AG04449 (cell line): ENCODE data around the gene SLC20A1.

ENCODE experiments used
- CTCF ChIA-PET: fragments of 350-600 bp; formaldehyde crosslinking; extraction: SDS; loops from one replicate; lab custom pipeline; 2021; ENCODE audit warnings: antibody characterized with exemption; lab: Yijun Ruan, JAX
- POLR2A ChIA-PET: fragments of 400-600, 350-600 bp; formaldehyde crosslinking; extraction: SDS; loops from one replicate; lab custom pipeline; 2020; ENCODE audit warnings: antibody characterized with exemption, inconsistent platforms; lab: Yijun Ruan, JAX
- DNase-seq: peaks from one replicate; pipeline ENCODE4 v3.0.0-alpha.2; 2010; ENCODE audit warnings: low read depth, low spot score
- H3K4me3 ChIP-seq: 2 replicates; pipeline ENCODE4 v1.5.1; 2011; ENCODE audit warnings: low read depth, mild to moderate bottlenecking, control low read depth, low read length
- TF ChIP-seq, protein P1 (sequence below): IDR thresholded peaks from one replicate; pipeline ENCODE4 v1.5.1; 2011; ENCODE audit warnings: mild to moderate bottlenecking, moderate library complexity, low read length, control low read depth, inconsistent platforms; ENCODE audit not compliant: insufficient read depth; ENCODE audit errors: missing control alignments

SLC20A1 gene

DNA sequence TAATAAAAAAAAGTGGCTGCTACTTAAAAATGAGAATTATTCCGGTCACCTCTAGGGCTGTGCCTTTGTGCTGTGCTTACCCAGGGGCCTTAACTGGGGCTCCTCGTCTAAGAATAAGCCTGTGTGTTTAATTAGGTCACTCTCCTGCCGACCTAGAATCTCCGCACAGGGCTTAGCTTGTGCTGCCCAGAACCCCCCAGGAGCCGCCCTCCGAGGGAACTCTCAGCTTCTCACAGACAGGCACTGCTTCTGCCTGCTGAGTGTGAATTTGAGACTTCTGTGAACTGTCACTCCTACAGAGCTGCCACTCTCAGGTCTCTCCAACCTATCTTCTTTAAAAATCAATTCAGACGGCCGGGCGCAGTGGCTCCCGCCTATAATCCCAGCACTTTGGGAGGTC is 63.2 kb downstream of the SLC20A1 start:
- H3K4me3 ChIP-seq, result no peak overlapping the region

DNA sequence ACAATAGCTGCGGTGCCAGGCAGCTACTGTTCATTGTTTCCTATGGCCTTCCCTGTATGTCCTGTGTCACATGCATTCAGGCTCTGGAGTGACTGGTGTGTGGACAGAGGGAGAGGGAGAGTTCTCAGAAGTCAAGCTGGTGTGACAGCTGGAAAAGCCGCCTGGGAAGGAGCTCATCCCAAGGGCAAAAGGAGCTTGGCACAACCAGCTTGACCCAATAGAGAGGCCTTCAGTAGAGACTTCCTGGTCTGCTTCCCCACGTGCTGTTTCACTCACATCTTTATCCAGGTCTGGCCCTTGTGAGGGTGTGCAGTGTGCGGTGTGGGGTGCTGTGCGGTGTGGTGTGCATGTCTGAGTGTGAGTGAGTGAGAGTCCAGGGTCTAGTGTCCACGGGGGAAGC is 64.0 kb downstream of the SLC20A1 start:
- ChIA-PET CTCF (interaction anchor here (5.3 kb wide), 1 partner anchor 17 kb away, joined by 34 read pairs; no protein-coding TSS in a partner anchor), POLR2A (no interaction called here)
- no peak for DNase-seq
- TF ChIP-seq, protein P1, sequence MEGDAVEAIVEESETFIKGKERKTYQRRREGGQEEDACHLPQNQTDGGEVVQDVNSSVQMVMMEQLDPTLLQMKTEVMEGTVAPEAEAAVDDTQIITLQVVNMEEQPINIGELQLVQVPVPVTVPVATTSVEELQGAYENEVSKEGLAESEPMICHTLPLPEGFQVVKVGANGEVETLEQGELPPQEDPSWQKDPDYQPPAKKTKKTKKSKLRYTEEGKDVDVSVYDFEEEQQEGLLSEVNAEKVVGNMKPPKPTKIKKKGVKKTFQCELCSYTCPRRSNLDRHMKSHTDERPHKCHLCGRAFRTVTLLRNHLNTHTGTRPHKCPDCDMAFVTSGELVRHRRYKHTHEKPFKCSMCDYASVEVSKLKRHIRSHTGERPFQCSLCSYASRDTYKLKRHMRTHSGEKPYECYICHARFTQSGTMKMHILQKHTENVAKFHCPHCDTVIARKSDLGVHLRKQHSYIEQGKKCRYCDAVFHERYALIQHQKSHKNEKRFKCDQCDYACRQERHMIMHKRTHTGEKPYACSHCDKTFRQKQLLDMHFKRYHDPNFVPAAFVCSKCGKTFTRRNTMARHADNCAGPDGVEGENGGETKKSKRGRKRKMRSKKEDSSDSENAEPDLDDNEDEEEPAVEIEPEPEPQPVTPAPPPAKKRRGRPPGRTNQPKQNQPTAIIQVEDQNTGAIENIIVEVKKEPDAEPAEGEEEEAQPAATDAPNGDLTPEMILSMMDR, result no peak
- no peak overlapping the region for H3K4me3 ChIP-seq

More for the DNA sequence above, 63.2 kb downstream of the SLC20A1 start:
- DNase-seq, result no peak
- TF ChIP-seq, protein P1, result no peak
- ChIA-PET POLR2A (no interaction called here), CTCF (interaction anchor here (1.3 to 5.3 kb wide), 3 partner anchors 14 to 17 kb away, joined by 3 to 34 read pairs (median 24); no protein-coding TSS in a partner anchor)

DNA sequence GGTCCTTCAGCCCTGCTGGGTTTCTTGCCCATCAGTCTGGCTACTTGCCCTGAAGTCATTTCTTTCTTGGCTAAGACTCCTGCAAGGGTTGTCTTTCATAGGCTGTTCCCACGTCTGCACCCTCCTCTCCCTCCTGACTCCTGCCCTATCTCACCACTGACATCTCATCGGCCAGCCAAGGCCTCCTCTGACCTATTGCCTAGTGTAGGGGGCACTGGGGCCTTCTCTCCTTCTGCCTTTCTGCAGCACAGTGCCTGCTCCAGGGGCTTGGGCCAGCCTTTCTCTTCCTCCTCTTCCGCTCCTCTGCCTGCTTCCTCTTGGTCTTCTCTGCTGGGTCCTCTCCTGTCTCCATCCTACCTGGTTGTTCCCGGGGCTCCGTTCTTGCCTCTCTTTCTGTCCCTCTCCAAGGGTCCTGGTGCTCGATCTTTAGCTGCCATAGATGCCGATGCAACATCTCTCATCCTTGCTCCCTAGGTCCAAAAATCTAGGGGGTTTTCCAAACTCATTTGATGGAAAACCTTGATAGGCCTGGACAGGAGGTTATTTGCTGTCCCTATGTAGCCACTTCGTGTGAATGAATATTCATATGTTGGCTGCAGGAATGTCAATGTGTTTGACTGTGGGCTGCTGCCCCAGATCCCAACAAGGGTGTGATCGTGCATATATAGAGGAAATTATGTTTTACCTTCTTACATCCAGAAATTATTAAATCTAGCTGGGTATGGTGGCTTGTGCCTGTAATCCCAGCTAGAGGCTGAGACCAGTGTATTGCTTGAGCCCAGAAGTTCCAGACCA is 65.4 kb downstream of the SLC20A1 start:
- DNase-seq, result no peak
- H3K4me3 ChIP-seq, result no peak overlapping the region
- POLR2A ChIA-PET, result no interaction called here
- CTCF ChIA-PET, result interaction anchor here (1.4 to 5.3 kb wide), 2 partner anchors 15 to 111 kb away, joined by 5 to 36 read pairs; no protein-coding TSS in a partner anchor
- TF ChIP-seq, protein P1, result no peak

DNA sequence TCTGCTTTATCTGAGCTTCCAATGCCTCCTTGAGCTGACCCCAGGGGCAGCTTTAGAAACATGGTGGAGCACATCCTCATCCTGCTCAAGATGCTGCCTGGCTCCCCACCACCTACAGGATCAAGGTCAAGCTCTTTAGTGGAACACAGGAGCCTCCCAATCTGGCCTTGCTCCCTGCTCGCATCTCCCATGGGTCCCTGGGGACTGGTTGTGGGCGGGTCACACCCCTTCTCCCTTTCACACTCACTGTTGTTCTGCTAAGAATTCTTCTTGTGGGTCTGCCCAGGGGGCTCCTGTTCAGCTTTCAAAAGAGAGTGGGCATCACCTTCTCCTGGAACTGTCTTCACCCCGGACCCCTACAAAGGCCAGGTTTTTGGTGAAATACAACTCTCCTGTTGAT is 66.7 kb downstream of the SLC20A1 start:
- no peak overlapping the region for H3K4me3 ChIP-seq
- TF ChIP-seq, protein P1, result no peak
- no peak for DNase-seq
- ChIA-PET CTCF (interaction anchor here (1.4 to 5.3 kb wide), 3 partner anchors 14 to 113 kb away, joined by 5 to 36 read pairs (median 5); no protein-coding TSS in a partner anchor), POLR2A (interaction anchor here (0.6 kb wide), 1 partner anchor 22 kb away, joined by 3 read pairs; no protein-coding TSS in a partner anchor)

DNA sequence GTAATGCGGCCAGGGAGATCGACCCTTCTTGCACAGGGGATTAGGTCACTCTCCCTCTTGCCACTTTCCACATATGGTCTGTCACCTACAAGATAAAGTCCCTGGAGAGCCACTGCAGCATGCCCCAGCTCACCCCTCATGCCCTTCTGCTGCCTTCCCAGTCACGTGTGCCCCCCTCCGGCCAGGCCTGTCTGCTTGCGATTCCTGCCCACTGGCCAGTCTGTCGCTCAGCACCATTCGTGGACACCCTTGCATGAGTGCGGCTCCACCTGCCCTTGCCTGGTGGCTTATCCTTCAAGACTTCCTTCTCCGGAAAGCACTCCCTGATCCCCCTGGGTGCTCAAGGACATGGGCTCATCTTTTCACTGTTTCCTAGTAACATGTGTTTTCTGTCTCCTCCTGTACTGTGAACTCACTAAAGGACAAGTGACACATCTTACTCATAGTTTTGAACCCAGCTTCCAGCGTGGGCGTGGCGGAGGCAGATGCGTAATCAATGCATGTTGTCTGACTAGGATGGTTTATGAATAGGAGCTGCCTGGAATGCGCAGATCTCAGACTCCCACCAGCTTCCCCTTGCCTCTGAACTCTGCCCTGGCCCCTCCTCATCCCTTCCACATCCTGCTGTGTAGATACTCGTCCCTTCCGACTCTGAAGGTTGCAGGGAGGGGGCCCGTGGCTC is 67.3 kb downstream of the SLC20A1 start:
- TF ChIP-seq, protein P1, result no peak
- POLR2A ChIA-PET, result interaction anchor here (0.6 kb wide), 1 partner anchor 23 kb away, joined by 3 read pairs; no protein-coding TSS in a partner anchor
- DNase-seq, result no peak
- CTCF ChIA-PET, result interaction anchor here (1.6 to 5.3 kb wide), 2 partner anchors 13 to 113 kb away, joined by 5 to 36 read pairs; no protein-coding TSS in a partner anchor
- H3K4me3 ChIP-seq, result no peak overlapping the region; the same call in 1 of the 2 replicates
